DMS 273 (cell line): ENCODE measurements around the gene TBC1D1.

Experiments used
- DNase-seq: peaks from one replicate; lab custom pipeline; 2025; ENCODE audit not compliant: unreplicated experiment; lab: John Stamatoyannopoulos, UW

TBC1D1 gene

DNA sequence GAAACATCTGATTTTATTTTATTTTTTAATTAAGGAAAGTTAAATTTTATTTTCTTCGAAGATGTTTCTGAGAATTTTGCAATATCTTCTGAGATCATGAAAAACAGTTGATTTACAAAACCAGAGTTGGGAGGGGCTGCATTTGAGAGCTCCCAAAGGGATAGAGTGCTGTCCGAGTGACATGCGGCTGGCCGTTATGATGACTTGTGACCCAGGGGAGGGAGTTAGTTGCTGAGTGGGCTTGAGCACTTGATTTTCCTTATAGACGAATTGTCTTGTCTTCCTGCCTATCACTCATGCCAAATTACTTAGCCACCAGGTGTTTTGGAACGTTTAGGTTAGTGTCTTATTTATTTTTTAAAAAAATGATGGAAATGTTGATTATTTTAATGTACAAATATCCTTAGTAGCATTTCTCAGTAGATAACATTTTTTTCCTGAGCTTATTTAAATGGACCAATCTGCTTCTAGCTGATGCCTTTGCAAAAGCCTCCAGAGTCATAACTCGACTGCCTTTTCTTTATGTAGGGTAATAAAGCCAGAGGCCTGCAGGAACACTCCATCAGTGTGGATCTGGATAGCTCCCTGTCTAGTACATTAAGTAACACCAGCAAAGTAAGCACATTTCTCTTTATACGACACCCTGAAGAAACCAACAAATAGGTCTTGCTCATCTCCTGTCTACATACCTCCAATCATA, 154.6 kb downstream of the TBC1D1 start:
- DNase-seq: no peak

DNA sequence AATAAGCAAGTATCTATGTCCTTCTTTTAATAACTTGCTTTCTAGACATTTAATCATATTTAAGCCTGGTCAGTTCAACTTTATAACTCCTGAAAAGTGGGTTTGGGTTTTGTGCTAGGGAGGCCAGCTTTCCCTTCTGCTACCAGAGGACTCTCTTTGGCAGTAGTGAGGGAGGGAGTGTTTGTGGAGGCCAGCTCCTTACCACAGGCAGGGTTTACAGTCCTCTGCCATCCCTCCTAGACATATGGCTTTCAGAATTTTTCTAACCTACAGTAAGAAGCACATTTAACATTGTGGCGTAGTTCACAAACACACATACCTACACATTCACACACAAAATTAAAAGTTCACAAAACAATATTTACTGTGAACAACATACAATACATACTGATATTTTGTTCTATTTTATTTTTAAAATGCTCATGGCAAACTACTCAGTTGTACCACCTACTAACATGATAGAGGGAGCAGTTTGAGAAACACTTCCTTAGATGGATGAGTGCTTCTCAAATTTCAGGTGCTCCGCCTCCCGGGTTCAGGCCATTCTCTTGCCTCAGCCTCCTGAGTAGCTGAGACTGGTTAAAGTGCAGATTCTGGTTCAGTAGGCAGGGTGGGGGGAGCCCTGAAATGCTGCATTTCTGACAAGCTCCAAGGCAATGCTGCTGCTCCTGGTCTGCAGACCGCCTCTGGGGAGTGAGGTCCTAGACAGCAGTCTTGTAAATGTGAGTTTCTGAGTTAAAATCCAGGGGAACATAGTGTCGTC, 156.0 kb downstream of the TBC1D1 start:
- peak; percentile 52 for DNase-seq

DNA sequence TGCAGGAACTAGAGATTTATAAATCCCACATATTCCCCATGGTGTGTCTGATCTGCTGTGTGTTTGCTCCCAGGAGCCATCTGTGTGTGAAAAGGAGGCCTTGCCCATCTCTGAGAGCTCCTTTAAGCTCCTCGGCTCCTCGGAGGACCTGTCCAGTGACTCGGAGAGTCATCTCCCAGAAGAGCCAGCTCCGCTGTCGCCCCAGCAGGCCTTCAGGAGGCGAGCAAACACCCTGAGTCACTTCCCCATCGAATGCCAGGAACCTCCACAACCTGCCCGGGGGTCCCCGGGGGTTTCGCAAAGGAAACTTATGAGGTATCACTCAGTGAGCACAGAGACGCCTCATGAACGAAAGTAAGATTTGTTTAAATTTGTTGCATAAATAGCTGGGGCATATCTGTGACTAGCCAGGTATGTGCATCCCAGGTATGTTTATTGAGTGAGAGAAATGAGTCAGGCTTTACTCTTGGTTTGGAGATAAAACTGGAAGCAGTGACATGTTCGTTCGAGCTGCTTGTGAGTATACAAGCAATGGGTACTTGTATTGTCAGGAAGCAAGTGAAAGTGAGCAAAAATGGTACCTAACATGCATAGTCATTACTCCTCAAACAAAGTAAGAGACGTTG, 158.8 kb downstream of the TBC1D1 start:
- DNase-seq: no peak

DNA sequence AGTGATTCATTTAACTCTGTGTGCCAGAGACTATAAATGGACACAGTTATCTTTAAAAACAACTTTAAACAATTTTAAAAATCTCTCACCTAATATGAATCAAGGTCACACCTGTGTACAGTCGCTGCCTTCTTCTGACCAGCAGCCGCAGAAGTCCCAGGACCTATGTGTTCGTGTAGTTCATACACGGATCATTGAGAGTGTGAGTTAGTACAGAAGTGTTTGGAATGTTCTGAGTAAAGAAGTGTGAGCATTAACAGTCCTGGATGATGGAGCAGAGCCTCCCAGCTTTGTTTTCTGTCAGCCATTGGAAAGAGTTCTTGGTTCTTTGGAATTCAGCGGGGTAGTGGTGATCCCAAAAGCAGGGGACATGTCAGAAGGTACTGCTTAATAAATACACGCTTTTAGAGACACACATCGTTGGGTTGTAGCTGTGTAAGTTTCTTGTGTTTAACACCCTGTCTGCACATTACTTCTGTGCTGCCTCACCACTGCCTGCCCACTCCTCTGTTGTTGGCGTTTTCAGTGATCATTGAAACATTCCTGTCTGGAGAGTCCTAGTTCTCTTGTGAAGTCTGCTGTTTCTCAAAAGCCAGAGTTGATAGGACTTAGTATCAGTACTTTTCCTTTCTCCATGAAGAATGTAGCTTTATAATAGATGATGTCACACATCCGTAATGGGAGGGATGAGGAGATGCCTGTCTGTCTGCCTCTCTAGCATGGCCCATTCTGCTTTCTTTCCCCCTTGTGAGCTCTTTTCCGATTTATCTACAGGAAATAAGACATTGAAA, 159.9 kb downstream of the TBC1D1 start:
- DNase-seq: no peak

DNA sequence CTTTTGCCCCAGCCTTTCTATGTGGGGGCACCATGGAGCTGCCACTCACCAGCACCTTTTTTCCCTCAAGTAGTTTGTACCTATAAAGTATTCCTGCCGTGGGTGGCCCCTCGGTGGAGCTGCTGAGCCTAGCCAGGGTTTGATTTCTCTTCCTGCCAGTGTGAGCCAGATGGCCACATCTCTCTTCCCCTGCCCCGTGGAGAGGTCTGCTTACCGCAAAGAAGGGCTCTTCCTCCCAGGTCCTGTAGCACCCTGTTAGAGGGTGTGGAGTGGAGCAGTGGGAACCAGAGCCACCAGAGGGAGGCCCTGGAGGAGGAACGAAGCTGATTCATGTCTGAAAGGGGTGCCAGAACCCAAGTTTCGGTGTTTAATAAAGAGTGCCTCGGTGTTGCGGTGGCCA, 164.7 kb downstream of the TBC1D1 start:
- DNase-seq: peak; percentile 44

DNA sequence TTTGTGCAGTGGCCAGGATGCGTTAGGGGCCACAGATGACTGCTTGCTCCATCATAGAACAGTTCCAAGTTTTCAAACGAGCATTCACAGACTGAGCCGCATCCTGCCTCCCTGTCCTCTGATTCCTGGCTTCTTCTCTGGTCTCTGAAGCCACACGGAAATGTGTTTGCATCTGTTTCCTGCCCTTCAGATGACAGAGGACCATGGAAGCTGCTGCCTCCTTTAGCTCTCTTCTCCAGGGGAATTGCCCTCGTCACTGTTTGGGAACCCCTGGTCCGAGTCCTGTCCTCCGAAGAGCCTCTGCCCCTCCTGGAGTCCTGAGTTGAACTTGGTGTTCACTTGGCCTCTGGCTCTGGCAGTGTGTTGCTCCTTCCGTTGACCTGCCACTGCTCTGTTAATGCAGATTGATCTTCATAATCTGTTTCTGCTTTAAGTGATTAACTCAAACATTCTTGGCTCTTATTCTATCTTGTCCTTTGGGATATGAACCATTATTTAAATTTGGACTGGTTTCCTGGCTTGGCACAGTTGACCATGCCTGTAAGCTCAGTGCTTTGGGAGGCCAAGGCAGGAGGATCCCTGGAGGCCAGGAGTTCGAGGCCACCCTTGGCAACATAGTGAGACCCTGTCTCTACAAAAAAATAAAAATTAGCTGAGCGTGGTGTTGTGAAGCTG, 165.3 kb downstream of the TBC1D1 start:
- DNase-seq: no peak

DNA sequence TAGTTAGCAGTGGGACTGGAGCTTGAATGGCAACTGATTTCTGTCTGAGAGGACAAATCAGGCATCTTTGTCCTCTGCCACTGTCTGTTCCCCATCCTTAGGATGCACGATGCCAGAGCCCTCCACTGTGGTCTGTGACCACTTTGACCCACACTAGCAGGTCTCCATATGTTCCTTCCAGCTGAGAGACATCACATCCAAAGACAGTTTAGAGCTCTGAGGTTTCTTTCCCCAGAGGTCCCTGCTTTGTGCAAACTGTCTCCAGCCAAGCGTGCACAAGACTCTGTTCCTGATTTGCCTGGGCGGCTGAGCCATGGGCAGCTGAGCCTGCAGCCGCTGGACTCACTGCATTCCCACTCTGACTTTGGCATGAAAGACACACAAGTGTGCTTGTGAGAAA, 167.3 kb downstream of the TBC1D1 start:
- DNase-seq: no peak

DNA sequence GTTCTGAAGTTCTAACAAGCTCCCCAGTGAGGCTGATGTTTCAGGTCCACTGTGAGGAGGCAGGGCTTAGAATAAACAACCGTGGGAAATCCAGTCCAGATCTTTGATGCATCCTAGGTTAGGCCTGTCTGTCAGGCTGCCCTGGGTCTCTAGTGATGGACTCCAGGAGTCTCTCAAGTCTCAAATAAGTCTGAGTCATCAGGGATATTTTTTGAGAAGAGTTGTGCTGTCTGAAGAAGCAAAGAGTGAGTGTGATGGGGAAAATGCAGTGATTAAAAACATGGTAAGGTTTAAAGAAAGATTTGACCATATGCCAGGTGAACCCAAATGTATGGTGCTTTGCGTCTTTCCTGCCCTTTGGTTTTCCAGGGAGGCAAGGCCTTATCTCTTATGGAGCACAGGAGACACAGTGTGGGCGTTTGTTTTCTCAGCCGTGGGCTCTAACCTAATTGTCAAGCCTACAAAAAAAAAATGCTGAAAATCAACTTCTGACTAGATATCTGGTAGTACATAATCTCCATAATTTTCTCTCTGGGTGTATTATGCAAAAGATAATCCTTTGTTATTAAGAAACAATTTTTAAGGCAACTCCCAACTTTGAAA, 170.0 kb downstream of the TBC1D1 start:
- DNase-seq: no peak

DNA sequence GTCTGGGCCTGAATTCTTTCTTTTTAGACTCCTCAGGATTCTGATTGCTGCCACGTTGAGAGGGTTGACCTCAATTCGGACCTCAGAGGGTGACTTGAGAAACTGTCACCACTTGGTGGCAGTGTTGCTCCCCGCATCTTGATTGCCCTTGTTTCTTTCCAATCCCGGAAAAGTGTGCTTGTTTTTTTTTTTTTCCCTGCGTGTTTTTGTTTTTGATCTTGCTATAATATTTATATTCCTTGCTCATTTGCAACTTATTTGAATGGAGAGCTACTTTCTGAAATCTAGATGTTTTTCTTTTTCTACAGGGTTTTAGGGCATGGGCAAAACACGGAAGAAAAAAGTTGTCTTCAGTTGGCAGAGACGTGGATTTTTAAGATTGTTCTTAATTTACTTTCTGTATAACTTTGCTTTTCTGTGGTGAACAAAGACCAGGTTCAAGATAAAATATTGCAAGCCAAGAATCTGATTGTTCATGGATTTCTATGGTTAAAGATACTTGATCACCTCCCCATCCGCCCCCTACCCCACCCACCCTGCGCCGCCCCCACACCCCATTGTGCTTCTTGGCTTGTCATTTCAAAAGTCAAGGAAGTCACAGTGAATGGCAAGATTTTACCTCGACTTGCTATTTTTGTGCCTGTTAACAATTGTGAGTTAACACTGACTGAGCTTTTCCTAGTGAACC, 171.3 kb downstream of the TBC1D1 start:
- DNase-seq: peak; percentile 75

DNA sequence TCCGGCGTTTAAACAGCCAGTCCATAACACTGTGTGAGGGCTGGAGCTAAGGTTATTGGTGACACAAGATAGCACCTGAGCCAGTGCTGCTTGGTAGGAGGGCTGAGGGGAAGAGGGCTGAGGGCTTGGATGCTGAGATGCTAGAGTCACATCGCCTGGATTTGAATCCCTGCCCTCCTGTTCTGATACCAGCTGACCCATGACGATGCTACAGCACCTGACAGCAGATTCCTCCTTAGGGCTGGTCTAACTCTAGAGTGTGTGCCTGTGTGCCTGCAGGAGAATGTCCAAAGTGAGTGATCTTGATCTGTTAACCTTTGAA, 171.9 kb downstream of the TBC1D1 start:
- DNase-seq: no peak

DNA sequence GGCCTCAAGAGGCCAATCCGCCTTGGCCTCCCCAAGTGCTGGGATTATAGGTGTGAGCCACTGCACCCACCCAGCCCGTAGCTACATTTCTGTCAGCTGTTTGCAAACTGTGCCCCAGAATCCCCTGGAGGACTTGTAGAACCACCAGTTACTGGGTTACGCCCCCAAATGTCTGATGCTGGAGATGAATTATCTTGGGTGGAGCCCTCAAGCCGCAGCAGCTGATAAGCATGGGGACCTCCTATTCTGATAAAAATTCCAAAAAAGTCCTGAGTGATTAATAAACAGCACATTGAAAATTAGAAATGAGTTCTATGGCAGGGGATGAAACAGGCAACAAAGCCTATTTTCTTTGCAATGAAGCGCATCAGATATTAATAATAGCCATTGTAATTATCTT, 174.3 kb downstream of the TBC1D1 start:
- DNase-seq: no peak

DNA sequence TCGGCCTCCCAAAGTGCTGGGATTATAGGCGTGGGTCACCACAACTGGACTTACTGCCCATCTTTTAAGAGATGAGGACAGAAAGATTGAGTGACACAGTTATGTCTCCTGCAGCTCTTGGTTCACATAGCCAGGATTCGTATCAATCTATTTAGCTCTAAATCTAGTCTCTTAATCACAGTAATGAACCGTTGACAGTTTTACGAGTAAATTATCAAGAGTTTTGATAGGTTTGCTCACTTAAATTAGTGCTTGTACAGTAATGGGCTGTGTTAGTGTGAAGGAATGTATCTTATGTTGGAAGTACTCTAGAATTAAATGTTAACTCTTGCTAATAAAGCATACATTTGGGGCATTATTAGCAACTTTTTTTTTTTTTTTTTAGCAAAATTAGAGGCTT, 175.0 kb downstream of the TBC1D1 start:
- no peak for DNase-seq

DNA sequence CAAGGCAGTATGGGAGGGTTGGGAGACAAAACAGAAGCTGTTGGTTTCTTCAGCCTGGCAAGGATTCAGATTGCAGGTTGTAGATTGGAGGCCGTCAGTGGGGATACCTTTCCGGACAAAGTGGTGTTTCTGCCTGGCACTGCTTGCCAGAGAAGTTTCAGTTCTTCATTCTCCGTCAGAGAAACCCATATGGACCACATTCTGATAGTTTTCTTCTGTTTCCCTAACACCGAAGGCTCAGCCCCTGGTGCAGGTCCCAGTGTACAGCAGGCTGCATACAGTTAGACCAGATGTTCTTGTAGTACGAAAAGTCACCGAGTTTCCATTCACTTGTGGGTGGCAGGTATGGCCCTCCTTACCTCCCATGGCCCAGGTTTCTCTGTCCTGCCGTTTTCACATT, 176.6 kb downstream of the TBC1D1 start:
- no peak for DNase-seq

DNA sequence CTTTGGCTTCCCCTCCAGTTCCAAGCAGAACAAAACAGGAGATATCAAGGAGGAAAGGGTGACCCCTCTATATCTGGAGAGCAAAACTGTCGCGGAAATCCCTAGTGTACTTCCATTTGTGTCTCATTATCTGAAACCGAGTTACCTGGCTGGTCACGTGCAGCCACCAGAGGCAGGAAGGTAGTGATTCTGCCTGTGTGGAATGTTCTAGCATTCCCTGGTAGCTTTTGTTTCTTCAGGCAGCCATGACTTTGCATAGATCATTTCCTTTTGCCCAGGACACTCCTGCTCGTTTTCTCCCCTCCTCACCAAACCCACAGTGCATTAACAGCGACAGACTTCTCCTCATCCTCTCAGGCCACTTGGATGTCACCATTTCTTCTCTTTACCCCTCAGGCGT, 177.2 kb downstream of the TBC1D1 start:
- DNase-seq: no peak

DNA sequence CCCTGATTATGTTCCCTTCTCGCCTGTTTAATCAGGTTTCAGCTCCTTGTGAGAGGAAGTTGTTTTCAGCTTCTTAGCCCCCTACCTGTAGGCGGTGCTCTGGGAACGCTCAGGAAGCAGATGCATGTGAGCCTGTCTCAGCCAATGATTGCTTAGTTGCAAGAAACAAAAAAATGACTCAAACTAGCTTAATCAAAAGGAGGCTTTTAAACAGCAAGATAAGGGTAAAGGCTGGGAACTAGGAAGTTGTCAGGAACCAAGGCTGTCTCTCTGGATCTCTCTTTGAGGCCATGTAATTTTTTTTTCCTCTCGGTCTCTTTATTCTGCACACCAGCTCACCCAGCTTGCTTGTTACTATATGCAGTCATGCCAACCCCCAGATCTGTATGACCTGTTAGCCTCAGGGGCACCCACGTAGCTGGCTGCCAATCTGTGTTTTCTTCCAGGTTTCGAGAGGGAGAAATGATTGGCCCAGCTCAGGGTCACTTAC, 178.4 kb downstream of the TBC1D1 start:
- no peak for DNase-seq

DNA sequence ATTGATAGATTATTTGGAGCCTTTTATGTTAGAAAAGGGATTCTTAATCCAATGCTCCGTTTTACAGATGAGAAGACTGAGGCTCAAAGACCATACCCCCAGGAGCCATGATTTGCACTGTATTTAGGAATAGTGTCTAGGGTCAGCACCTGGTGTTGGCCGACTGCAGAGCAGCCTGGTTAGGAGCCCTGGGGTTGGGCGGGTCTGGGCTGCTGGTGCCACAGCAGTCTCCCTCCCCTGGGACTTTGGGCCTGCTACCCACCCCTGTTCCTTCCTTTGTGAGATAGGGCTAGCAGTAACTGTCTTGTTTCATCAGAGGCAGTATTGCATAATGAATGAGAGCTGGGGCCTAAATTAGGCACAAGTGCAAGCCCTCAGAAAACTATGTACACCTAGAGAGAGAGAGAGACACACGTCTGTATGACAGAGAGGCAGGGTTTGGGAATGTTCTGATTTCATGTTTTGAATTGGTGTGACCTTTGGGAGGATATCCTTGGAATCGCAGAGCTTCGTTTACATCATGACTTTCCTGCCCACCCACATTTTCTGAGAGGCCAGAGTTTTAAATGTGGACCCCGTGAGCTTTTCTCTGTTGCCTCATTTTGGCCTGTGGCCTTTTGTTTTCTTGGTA, 181.0 kb downstream of the TBC1D1 start:
- DNase-seq: no peak

DNA sequence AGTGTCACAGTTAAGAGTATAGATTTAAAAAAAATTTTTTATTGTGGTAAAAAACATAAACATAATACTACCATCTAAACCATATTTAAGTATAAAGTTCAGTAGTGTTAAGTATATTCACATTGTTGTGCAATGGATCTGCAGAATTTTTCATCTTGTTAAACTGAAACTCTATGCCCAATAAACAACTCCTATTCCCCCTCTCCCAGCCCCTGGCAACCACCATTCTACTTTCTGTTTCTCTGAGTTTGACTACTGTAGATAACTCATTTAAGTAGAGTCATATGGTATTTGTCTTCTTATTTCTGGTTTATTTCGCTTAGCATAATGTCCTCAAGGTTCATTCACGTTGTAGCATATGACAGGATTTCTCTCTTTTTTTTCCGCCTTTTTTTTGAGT, 181.7 kb downstream of the TBC1D1 start:
- no peak for DNase-seq

DNA sequence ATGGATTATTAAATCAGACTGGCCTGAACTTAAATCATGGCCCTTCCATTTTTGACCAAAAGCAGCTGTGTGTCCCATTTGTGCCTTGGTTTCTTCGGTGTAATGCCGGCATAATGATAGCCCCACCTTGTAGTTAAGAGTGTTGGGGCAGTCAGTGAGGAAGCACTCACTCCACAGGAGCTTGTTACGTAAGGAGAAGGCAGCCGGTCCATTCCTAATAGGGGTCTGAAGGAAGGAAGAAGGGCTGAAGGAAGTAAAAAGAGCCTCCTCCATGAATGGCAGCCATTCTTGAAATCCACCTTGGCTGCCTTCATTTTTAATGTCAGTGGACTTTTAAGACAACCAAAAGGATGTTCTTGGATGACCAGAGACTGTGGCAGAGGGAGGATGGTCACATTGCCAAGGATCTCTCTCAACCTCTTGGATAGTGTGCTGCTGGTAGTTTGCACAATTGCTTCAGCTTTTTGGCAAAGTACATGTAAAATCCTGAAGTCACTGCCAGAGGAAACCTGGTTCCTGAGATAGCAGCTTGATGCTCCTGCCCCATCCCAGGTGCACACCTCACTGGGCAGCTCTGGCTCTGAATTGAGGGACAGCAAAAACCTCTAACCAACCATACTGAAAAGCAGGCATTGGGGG, 182.8 kb downstream of the TBC1D1 start:
- no peak for DNase-seq
